ENCODE data around the gene RABGAP1. TPM values are rescaled to one million over a fixed set of nuclear protein-coding genes. Genes with fewer than 3 reads are reported as not detected.
A peak's percentile ranks its signal among the peaks of the same experiment; 100 is the strongest.

The RABGAP1 gene
- polyA plus RNA-seq, 1 of the 3 experiments (the other 2 are of a cell fraction), result 20.2 TPM

GRCh38 chr9:122939601-122940000 lies 1.2 kb upstream of the RABGAP1 start (continued):
- no peak for TF ChIP-seq ELF1 (IDR thresholded peaks at IDR 0.05)

- Histone ChIP-seq H3K79me2 (ENCODE audit: insufficient read depth) (peaks cover 69% of the 10 kb centered on the region), H3K27me3 (ENCODE audit: insufficient read depth) (no peaks in the 10 kb centered on the region), H3K27ac (ENCODE audit: low read depth in 2 of 2, low read length in 1 of 2) (peak overlapping the region; percentile 31 to 64; a peak in 3 of 4 replicates), H3K9ac (no peak overlapping the region), H3K4me3 (ENCODE audit: low read depth in 2 of 2, low read length in 1 of 2) (peak overlapping the region; percentile 25 to 40; a peak in 3 of 4 replicates), H3K4me1 (ENCODE audit: control insufficient read depth in 1 of 2, insufficient read depth in 2 of 2, low read depth in 1 of 2, low read length in 1 of 2) (peaks cover 0 to 6% of the 10 kb centered on the region in 2 experiments; a peak in 2 of 4 replicates), H3K9me2 (no peaks in the 10 kb centered on the region), H2AFZ (ENCODE audit: low read depth) (peak overlapping the region; percentile 83), H3K36me3 (replicated peaks in 1 of 2; ENCODE audit: control insufficient read depth in 1 of 2, insufficient read depth in 2 of 2, low read length in 1 of 2) (peaks cover 15 to 41% of the 10 kb centered on the region in 2 experiments), H3K4me2 (peak overlapping the region; percentile 71), H3K9me3 (no peaks in the 10 kb centered on the region), H4K20me1 (ENCODE audit: insufficient read depth) (peaks cover 35% of the 10 kb centered on the region), H3F3A (replicated peaks; ENCODE audit: insufficient read depth) (peaks cover 17% of the 10 kb centered on the region)
- WGBS (ENCODE audit: low lambda C conversion rate), result 51% methylated on average over 3 of the region's 6 CpGs
- TF ChIP-seq ZBTB33 (IDR thresholded peaks at IDR 0.05; ENCODE audit: borderline replicate concordance, low read depth) (no peak), TAF1 (IDR thresholded peaks at IDR 0.05; ENCODE audit: borderline replicate concordance, low read depth, low read length) (0 out of 2 replicates have a peak, but pooled peaks have one; percentile 14)
- ChIA-PET POLR2A (interaction anchor here (0.9 to 1.7 kb wide), 3 partner anchors 9 to 35 kb away, joined by 3 to 30 read pairs (median 14); partner anchors contain the start of genes RC3H2, ZBTB26 and ZBTB6), CTCF (interaction anchor here (1.0 kb wide), 1 partner anchor 10 kb away, joined by 3 read pairs; no protein-coding TSS in a partner anchor)
- DNase-seq, result no peak
These were observed 419 bp upstream of the RABGAP1 start for GRCh38 chr9:122940454-122940748.

- peak overlapping the region; percentile 71 to 76 for H3K4me3 ChIP-seq (ENCODE audit: low read depth in 2 of 2, low read length in 1 of 2)
- H3K4me1 ChIP-seq (ENCODE audit: control insufficient read depth in 1 of 2, insufficient read depth in 2 of 2, low read depth in 1 of 2, low read length in 1 of 2), result peaks cover 0 to 15% of the 10 kb centered on the region in 2 experiments; a peak in 2 of 4 replicates
- H3K36me3 ChIP-seq (replicated peaks in 1 of 2; ENCODE audit: control insufficient read depth in 1 of 2, insufficient read depth in 2 of 2, low read length in 1 of 2), result peaks cover 9 to 36% of the 10 kb centered on the region in 2 experiments
- H2AFZ ChIP-seq (ENCODE audit: low read depth), result no peak overlapping the region
- no peaks in the 10 kb centered on the region for H3K27me3 ChIP-seq (ENCODE audit: insufficient read depth)
- H3K79me2 ChIP-seq (ENCODE audit: insufficient read depth), result peaks cover 69% of the 10 kb centered on the region
- H3K9me3 ChIP-seq, result no peaks in the 10 kb centered on the region
- peak overlapping the region; percentile 76 to 82 for H3K27ac ChIP-seq (ENCODE audit: low read depth in 2 of 2, low read length in 1 of 2)
- ChIA-PET CTCF (interaction anchor here (1.0 to 1.2 kb wide), 3 partner anchors 9 to 444 kb away, joined by 3 to 5 read pairs (median 3); no protein-coding TSS in a partner anchor), POLR2A (interaction anchor here (1.7 kb wide), 2 partner anchors 10 to 28 kb away, joined by 14 to 30 read pairs; partner anchors contain the start of genes ZBTB26 and ZBTB6)
- TF ChIP-seq MAX (IDR thresholded peaks at IDR 0.05; ENCODE audit: low read depth) (0 out of 2 replicates have a peak, but pooled peaks have one; percentile 16), GABPA (IDR thresholded peaks at IDR 0.05; ENCODE audit: low read depth) (no peak), REST (IDR thresholded peaks at IDR 0.05; ENCODE audit: low read depth, low read length) (peak; percentile 91)
- peak overlapping the region; percentile 85 for H3K4me2 ChIP-seq
- WGBS (ENCODE audit: low lambda C conversion rate), result 11% methylated on average over 17 of the region's 17 CpGs
- no peaks in the 10 kb centered on the region for H3K9me2 ChIP-seq
- H3F3A ChIP-seq (replicated peaks; ENCODE audit: insufficient read depth), result peaks cover 19% of the 10 kb centered on the region
- peak overlapping the region; percentile 90 for H3K9ac ChIP-seq
- H4K20me1 ChIP-seq (ENCODE audit: insufficient read depth), result peaks cover 46% of the 10 kb centered on the region
- no peak for DNase-seq
These were observed 888 bp downstream of the RABGAP1 start for GRCh38 chr9:122941582-122942234.
